Right ventricle myocardium inferior (tissue), 1 donor: ENCODE data around the gene GNG13. TPM values are rescaled to one million over a fixed set of nuclear protein-coding genes. Genes with fewer than 3 reads are reported as not detected.
A peak's percentile ranks its signal among the peaks of the same experiment; 100 is the strongest.

Experiments
- ATAC-seq: fragments of 200-7000 bp; cut with Tn5 transposase; one replicate; pipeline ENCODE4 v1.9.1; 2020; ENCODE audit warnings: mild to moderate bottlenecking, moderate library complexity
- DNase-seq: peaks from one replicate; pipeline ENCODE4 v3.0.0; 2021; ENCODE audit errors: missing footprints
- intact Hi-C: fragments of 100-400 bp; cut with DNase I; formaldehyde crosslinking; loops from one replicate; pipeline ENCODE4 v1.11.0; 2022
- total RNA-seq: library from RNA; stranded (reverse); fragmentation: NEBNext Ultra II Directional; extraction: Animal tissue kit (Norgen Biotek cat#: 25700); gene quantifications from one replicate; pipeline ENCODE4 v1.2.1, GENCODE V29; 2021
- donor health status: DM: no; HTN: yes; CAD: no; lungs with severe emphysema.

The GNG13 gene
- total RNA-seq, 1 donor from 2014 or later, result not detected

GRCh38 chr16:768428-768827 is 32.1 kb downstream of the GNG13 start:
- intact Hi-C loops, result no loop called here
- ATAC-seq, result no peak
- DNase-seq, result peak; percentile 65

GRCh38 chr16:767743-768235 is 32.7 kb downstream of the GNG13 start:
- no peak for ATAC-seq
- intact Hi-C loops, result no loop called here
- no peak for DNase-seq

GRCh38 chr16:766820-767640 is 33.5 kb downstream of the GNG13 start:
- DNase-seq (peak; percentile 11), ATAC-seq (no peak)
- intact Hi-C loops, result no loop called here

GRCh38 chr16:766008-766819 is 34.3 kb downstream of the GNG13 start:
- DNase-seq (peak; percentile 37), ATAC-seq (no peak)
- intact Hi-C loops, result no loop called here

GRCh38 chr16:765488-765865 is 35.1 kb downstream of the GNG13 start:
- intact Hi-C loops, result no loop called here
- ATAC-seq (no peak), DNase-seq (peak; percentile 66)

- intact Hi-C loops, result no loop called here
- DNase-seq, result peak; percentile 65
- no peak for ATAC-seq
These were observed 35.6 kb downstream of the GNG13 start for GRCh38 chr16:764848-765487.

- intact Hi-C loops, result no loop called here
- DNase-seq, result peak; percentile 4
- no peak for ATAC-seq
These were observed 36.3 kb downstream of the GNG13 start for GRCh38 chr16:764184-764750.

- ATAC-seq (no peak), DNase-seq (peak; percentile 28)
- intact Hi-C loops, result no loop called here
These were observed 37.0 kb downstream of the GNG13 start for GRCh38 chr16:763369-764183.

- intact Hi-C loops, result no loop called here
- DNase-seq (peak; percentile 33), ATAC-seq (no peak)
These were observed 37.8 kb downstream of the GNG13 start for GRCh38 chr16:762595-763268.

GRCh38 chr16:761625-762513 is 38.7 kb downstream of the GNG13 start:
- no peak for ATAC-seq
- intact Hi-C loops, result no loop called here
- DNase-seq, result peak; percentile 57

- intact Hi-C loops, result no loop called here
- ATAC-seq, result peak; percentile 19
- peak; percentile 68 for DNase-seq
These were observed 39.8 kb downstream of the GNG13 start, which contains the start of gene MSLN for GRCh38 chr16:760545-761343. TSS of gene MSLN (plus strand) at chr16:760734. CDS start at chr16:762681, 1,947 bp downstream.

- DNase-seq (no peak), ATAC-seq (no peak)
- intact Hi-C loops, result no loop called here
These were observed 40.5 kb downstream of the GNG13 start for GRCh38 chr16:760065-760464.

GRCh38 chr16:759110-759910 is 41.2 kb downstream of the GNG13 start:
- DNase-seq (peak; percentile 64), ATAC-seq (no peak)
- intact Hi-C loops, result no loop called here

- no peak for DNase-seq
- no peak for ATAC-seq
- intact Hi-C loops, result no loop called here
These were observed 44.1 kb downstream of the GNG13 start for GRCh38 chr16:756428-756827.

GRCh38 chr16:754656-755055 is 45.9 kb downstream of the GNG13 start:
- peak; percentile 47 for ATAC-seq
- peak; percentile 51 for DNase-seq

More at GRCh38 chr16:754656-755055, 45.9 kb downstream of the GNG13 start:
- intact Hi-C loops, result no loop called here
